ENCODE results near the gene BCAR3. TPM values are rescaled to one million over a fixed set of nuclear protein-coding genes. Genes with fewer than 3 reads are reported as not detected.

Gene BCAR3
- total RNA-seq: under 1 TPM; 0.46 to 0.54 TPM

DNA sequence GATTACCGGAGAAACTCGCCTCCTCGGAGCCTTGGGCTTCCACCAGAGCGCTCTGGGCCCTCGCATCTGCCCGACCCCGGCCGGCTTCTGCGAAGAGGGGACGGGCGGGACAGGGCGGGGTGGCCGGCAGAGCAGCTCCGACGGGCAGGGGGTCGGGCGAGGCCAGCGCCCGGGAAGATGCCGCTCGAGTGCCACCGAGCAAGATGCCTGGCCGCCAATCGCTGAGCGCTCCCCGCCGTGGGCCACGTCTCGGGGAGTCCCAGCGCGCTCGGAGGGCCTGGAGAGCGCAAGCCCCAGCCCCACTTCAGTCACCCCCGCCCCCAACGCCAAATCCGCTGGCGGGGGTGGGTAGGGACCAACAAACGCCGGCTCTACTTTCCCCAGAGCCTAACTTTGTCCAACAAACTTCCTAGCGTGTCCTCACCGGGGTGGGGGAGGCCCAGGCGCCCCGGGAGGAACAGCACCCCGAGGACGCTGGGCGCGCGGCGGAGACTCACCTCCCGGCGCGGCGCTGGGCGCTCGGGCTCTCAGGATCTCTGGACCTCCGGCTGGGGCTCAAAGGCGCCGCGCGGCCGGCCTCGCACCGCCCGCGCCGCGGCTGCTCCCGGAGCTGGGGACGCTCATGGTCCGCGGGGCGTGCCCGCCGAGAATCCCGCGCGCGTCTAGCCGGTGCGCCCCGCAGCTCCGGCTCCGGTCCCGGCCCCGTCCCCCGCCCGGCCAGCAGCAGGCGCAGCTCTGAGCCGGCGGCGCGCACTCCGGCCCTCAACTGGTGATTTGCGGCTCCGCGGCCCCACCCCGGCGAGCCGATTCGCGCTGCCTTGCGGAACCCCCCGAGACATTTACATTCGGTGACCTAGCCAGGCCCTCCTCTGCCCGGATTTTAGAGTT lies at the start of gene BCAR3:
BCAR3 (minus strand) TSS at position 737 of the 888 bp plus-strand sequence. CDS start 6,907 bp downstream, outside the sequence.
- H3K4me3 Mint-ChIP-seq: peak within 1 kb of the TSS; percentile 70
- H3K4me1 Mint-ChIP-seq: peaks cover 9% of the 10 kb centered on the region
- ChIA-PET CTCF (interaction anchor here (0.6 to 1.6 kb wide), 7 partner anchors 8 to 250 kb away, joined by 3 to 5 read pairs (median 4); no protein-coding TSS in a partner anchor), POLR2A (no interaction called here)
- peaks cover 44% of the 10 kb centered on the region for H3K27me3 Mint-ChIP-seq
- no peaks in the 10 kb centered on the region for H3K36me3 Mint-ChIP-seq (ENCODE audit: low read depth)
- H3K27ac Mint-ChIP-seq: peak within 1 kb of the TSS; percentile 45
- DNase-seq (peak; percentile 55), ATAC-seq (peak; percentile 66)
- intact Hi-C loops (cut with DNase I, micrococcal nuclease): loop anchor here in 1 of 2 experiments (5.0 kb wide), 1 partner anchor 36 kb away; no protein-coding TSS in a partner anchor
- no peaks in the 10 kb centered on the region for H3K9me3 Mint-ChIP-seq (ENCODE audit: low read depth)

DNA sequence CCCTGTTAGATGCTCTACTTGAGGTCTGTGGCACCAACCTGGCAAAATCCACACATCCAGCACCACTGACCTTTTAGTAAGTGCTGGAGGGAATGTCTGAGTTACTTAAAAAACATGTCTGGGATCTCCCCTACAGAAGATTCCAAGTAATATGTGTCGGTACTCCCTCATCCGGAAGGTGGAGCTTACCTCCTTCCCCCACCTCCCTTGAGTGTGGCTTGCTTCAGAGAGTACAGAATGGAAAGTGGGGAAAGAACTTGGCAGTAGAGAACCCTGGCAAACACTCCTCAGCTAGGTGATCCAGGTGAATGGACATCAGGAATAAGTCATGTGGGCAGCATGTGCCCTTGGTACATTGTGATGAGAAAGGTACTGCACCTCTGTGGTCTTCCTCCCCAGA lies 49.0 kb upstream of the BCAR3 start:
- POLR2A ChIA-PET: no interaction called here

DNA sequence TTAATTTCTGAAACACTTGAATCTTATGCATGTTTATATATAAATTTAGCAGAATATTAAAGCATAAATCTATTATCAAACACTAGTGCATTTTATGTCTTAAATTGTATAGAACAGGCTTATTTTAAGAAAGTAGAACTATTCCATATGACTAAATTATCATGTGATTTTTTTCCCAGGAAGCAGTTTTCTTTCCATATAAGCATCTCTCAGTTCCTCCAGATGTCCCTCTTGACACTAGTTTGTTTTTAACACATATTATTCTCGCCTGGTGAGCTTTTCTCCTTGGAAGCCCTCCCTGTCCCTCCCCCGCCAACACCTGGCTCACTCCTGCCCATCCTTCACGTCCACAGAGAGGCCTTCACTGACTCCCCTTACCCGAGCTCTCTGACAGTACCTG lies 48.3 kb upstream of the BCAR3 start:
- intact Hi-C loops (cut with DNase I, micrococcal nuclease): no loop called here
- no peaks in the 10 kb centered on the region for H3K36me3 Mint-ChIP-seq (ENCODE audit: low read depth)
- H3K4me1 Mint-ChIP-seq: no peaks in the 10 kb centered on the region
- DNase-seq: no peak
- POLR2A ChIA-PET: no interaction called here
- H3K27ac Mint-ChIP-seq: no peak overlapping the region
- no peaks in the 10 kb centered on the region for H3K9me3 Mint-ChIP-seq (ENCODE audit: low read depth)
- no peaks in the 10 kb centered on the region for H3K27me3 Mint-ChIP-seq
- CTCF ChIA-PET: no interaction called here
- no peak overlapping the region for H3K4me3 Mint-ChIP-seq
- no peak for ATAC-seq

More for the DNA sequence above, 49.0 kb upstream of the BCAR3 start:
- H3K27ac Mint-ChIP-seq: no peak overlapping the region
- no peaks in the 10 kb centered on the region for H3K9me3 Mint-ChIP-seq (ENCODE audit: low read depth)
- CTCF ChIA-PET: no interaction called here
- no peaks in the 10 kb centered on the region for H3K27me3 Mint-ChIP-seq
- no peaks in the 10 kb centered on the region for H3K36me3 Mint-ChIP-seq (ENCODE audit: low read depth)
- intact Hi-C loops (cut with DNase I, micrococcal nuclease): no loop called here
- no peaks in the 10 kb centered on the region for H3K4me1 Mint-ChIP-seq
- no peak for DNase-seq
- ATAC-seq: no peak
- no peak overlapping the region for H3K4me3 Mint-ChIP-seq

DNA sequence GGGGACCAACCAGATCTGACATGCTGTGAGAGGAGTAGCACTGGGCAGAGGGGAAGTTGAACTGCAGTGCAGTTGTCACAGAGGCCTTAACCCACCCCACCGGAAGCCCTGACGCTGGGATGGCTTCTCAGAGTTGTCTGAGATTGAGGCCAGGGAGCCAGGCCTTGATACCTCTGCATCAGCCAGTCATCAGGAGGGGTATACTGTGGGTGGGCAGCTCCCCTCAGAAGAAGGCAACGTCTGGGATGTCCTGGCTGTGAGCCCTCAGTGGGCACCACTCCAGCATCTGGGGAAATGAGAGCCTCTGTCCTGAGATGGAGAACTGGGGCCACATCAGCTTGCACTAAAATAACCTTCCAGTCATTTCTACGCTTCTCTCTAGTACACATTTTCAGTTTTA lies 47.9 kb upstream of the BCAR3 start:
- Mint-ChIP-seq H3K27me3 (no peaks in the 10 kb centered on the region), H3K9me3 (ENCODE audit: low read depth) (no peaks in the 10 kb centered on the region), H3K4me3 (no peak overlapping the region), H3K27ac (no peak overlapping the region), H3K36me3 (ENCODE audit: low read depth) (no peaks in the 10 kb centered on the region), H3K4me1 (no peaks in the 10 kb centered on the region)
- no peak for ATAC-seq
- DNase-seq: no peak
- POLR2A ChIA-PET: no interaction called here
- CTCF ChIA-PET: no interaction called here
- intact Hi-C loops (cut with DNase I, micrococcal nuclease): no loop called here

DNA sequence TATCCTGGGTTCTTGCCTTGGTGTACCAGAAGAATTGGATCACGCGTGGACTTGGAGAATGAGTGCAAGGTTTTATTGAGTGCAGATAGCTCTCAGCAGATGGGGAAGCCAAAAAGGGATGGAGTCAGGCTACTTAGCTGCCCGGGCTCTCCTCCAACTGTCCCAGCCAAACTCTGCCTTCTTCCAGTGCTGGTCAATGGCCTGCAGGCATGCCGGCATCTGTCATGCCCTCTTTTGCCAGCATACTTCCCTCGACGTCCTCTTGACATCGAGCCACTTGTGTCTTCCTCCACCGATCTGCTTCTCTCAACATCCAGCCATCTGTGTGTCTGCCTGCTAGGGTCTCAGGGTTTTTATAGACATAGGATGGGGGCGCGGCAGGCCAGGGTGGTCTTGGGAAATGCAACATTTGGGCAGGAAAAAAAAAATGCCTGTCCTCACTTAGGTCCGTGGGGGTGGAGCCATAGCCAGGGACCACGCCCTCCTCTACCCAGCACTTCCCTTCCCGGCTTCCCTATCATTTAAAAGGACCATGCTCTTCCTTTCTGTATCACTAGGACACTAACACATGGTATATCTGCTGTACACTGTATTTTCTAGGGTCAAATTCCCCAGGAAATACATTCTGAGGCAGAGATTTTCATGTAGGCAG lies 47.0 kb upstream of the BCAR3 start:
- Mint-ChIP-seq H3K4me1 (no peaks in the 10 kb centered on the region), H3K27ac (no peak overlapping the region), H3K36me3 (ENCODE audit: low read depth) (no peaks in the 10 kb centered on the region), H3K27me3 (no peaks in the 10 kb centered on the region), H3K9me3 (ENCODE audit: low read depth) (no peaks in the 10 kb centered on the region), H3K4me3 (no peak overlapping the region)
- CTCF ChIA-PET: no interaction called here
- POLR2A ChIA-PET: no interaction called here
- DNase-seq (no peak), ATAC-seq (no peak)
- intact Hi-C loops (cut with DNase I, micrococcal nuclease): no loop called here

DNA sequence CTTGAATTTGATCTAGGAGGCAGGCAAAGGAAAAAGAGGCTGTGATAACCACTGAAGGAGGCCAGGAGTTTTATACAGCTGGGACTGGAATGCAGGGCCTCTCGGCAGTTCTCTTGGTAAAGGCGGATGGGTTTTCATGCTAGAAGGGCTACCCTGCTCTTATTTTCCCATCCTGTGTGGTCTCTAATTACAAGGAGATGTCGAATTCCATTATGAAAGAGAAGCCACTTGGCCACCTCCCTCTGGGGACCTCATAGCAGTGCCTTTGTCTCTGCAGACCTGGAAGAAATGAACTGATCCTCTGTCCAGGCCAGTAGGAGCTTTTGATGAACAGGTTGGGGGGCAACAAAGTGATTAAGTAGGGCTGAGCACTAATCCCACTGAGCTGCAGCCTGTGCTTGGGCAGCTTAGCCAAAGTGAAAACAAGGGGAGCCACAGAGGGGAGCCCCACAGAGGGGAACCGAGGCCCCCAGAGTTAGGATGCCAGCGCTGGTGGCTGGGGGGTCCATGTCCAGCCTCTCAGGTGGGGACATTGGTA lies 42.2 kb upstream of the BCAR3 start:
- intact Hi-C loops (cut with DNase I, micrococcal nuclease): no loop called here
- DNase-seq (no peak), ATAC-seq (no peak)
- H3K27me3 Mint-ChIP-seq: no peaks in the 10 kb centered on the region
- ChIA-PET CTCF (no interaction called here), POLR2A (no interaction called here)
- no peak overlapping the region for H3K4me3 Mint-ChIP-seq
- H3K36me3 Mint-ChIP-seq (ENCODE audit: low read depth): no peaks in the 10 kb centered on the region
- no peaks in the 10 kb centered on the region for H3K9me3 Mint-ChIP-seq (ENCODE audit: low read depth)
- no peaks in the 10 kb centered on the region for H3K4me1 Mint-ChIP-seq
- H3K27ac Mint-ChIP-seq: no peak overlapping the region

DNA sequence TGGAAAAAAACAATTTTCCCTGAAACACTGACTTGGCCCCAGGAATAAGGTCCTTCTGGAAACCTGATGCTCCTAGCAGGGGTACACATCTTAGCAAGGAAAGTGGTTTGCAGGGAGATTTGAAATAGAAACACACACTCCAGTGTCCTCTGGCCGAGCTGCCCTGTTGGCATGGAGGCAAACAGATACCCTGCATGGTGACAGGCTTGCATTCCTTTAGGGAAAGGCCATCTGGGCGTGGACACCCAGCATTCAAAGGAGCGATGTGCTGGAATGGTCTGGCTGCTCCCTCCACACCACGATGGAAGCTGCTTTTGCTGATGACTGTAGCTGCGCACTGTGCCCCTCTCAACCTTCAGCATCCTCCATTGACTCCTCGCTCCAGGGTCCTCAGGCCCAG lies 41.5 kb upstream of the BCAR3 start:
- H3K9me3 Mint-ChIP-seq (ENCODE audit: low read depth): no peaks in the 10 kb centered on the region
- no peaks in the 10 kb centered on the region for H3K27me3 Mint-ChIP-seq
- H3K27ac Mint-ChIP-seq: no peak overlapping the region
- no peaks in the 10 kb centered on the region for H3K36me3 Mint-ChIP-seq (ENCODE audit: low read depth)
- POLR2A ChIA-PET: no interaction called here
- CTCF ChIA-PET: no interaction called here
- no peak overlapping the region for H3K4me3 Mint-ChIP-seq
- intact Hi-C loops (cut with DNase I, micrococcal nuclease): no loop called here
- no peak for DNase-seq
- ATAC-seq: no peak
- no peaks in the 10 kb centered on the region for H3K4me1 Mint-ChIP-seq

DNA sequence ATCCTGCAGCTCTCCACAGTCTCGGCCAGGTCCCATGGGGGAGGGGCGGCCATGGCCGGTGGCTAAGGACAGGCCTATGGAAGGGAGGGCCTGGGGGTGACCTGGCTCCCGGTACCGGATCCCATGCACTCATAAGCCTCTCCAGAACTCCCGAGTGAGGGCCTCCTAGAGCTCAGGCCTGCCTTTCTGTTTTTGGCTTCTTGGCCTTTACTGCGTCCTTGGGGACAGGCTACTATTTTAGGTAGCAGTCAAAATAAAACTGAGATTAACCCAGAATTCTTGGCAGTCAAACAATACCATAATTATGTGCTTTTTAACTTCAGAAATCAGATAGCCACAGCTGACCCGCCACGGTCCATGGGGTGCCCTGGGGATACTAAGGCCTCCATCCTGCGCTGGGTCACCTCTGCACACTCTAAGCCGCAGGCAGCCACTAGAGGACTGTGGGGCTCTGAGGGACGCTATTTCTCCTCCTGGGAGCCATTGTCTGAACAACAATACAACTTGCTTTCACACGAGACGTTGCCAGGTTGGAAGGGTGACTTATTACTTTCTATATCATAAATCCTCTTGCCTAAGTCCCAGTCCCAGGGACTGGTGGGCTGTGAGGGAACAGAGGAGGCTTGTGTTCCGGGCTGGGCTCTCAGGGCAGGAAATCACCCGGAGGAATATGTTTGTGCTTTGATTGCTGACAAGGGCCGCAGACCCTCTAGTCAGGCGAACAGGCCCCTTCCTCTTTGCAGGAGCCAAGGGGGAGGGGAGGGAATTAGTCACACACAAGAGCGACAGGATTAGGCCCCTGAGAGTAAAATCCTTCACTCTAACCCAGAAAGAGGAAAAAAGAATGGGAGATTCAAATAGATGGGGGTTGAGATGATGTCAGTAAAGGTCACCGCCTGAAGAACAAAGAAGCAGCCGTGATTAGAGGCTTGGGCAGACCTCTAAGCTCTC lies 40.7 kb upstream of the BCAR3 start:
- CTCF ChIA-PET: no interaction called here
- POLR2A ChIA-PET: no interaction called here

DNA sequence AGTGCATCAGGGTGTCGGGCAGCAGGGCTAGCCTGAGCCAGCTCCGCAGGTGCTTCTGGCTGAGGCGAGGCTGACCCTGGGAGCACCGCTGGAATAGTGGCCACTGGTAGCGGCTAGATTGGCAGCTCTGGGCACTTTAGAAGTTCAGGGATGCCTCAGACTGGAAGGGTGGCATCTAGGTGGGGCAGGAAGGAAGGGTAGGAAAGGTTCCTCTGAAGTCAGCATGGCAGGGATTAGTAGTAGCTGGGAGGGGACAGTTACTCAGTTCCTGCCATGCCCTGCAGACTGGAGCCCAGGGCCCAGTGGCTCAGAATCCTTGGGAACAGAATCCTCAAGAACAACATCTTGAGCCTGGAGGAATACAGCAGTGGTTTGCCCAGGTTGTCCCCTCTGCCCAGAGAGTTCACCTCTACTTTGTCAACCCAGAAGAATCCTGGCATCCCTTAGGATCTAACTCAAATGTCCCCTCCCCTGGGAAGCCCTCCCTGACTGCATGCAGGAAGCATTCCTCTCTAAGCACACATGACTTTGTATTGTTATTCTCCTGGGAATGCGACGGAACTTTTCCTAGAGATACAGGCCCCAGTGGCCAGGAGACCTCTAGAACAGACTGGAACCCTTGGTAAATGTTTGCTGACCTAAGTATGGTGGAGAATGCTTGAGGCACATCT lies 39.5 kb upstream of the BCAR3 start:
- no peak for ATAC-seq
- no peak for DNase-seq
- Mint-ChIP-seq H3K27me3 (no peaks in the 10 kb centered on the region), H3K4me1 (peaks cover 15% of the 10 kb centered on the region), H3K4me3 (no peak overlapping the region), H3K27ac (no peak overlapping the region), H3K9me3 (ENCODE audit: low read depth) (peaks cover 8% of the 10 kb centered on the region), H3K36me3 (ENCODE audit: low read depth) (peaks cover 7% of the 10 kb centered on the region)
- intact Hi-C loops (cut with DNase I, micrococcal nuclease): no loop called here
- ChIA-PET CTCF (no interaction called here), POLR2A (no interaction called here)

More for the DNA sequence above, 40.7 kb upstream of the BCAR3 start:
- Mint-ChIP-seq H3K27ac (no peak overlapping the region), H3K27me3 (no peaks in the 10 kb centered on the region), H3K4me3 (no peak overlapping the region), H3K9me3 (ENCODE audit: low read depth) (no peaks in the 10 kb centered on the region), H3K36me3 (ENCODE audit: low read depth) (peaks cover 1% of the 10 kb centered on the region), H3K4me1 (peaks cover 3% of the 10 kb centered on the region)
- ATAC-seq (no peak), DNase-seq (no peak)
- intact Hi-C loops (cut with DNase I, micrococcal nuclease): no loop called here

DNA sequence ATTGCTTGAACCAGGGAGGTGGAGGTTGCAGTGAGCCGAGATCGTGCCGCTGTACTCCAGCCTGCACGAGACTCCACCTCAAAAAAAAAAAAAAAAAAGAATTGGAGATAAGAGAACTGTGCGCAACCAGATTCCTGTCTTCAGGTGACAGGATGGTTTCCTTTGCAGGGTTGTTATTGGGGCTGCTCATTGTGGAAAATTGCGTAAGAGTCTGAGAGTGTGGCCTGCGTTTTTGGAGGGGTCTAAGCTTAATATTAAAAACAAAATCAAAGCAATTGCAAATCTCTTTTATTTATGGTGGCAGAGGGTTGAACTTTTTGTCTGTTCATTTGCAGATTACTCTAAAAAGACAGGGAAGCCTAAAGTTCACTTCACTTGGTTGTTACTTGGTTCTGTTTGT lies 36.0 kb upstream of the BCAR3 start:
- no peak overlapping the region for H3K4me3 Mint-ChIP-seq
- peaks cover 8% of the 10 kb centered on the region for H3K9me3 Mint-ChIP-seq (ENCODE audit: low read depth)
- H3K27ac Mint-ChIP-seq: no peak overlapping the region
- peaks cover 34% of the 10 kb centered on the region for H3K4me1 Mint-ChIP-seq
- ATAC-seq: no peak
- peaks cover 3% of the 10 kb centered on the region for H3K27me3 Mint-ChIP-seq
- H3K36me3 Mint-ChIP-seq (ENCODE audit: low read depth): peaks cover 7% of the 10 kb centered on the region
- DNase-seq: no peak
- intact Hi-C loops (cut with DNase I, micrococcal nuclease): loop anchor here in 1 of 2 experiments (5.0 kb wide), 1 partner anchor 35 kb away; the partner anchor contains the start of gene BCAR3
- ChIA-PET POLR2A (no interaction called here), CTCF (interaction anchor here (1.1 kb wide), 1 partner anchor 129 kb away, joined by 5 read pairs; no protein-coding TSS in a partner anchor)

Data from activated CD4-positive, alpha-beta T cell treated with anti-CD3 and anti-CD28 coated beads for 36 hours (primary cell).